Inflammatory macrophage treated with lipopolysaccharide for 1 hour (primary cell): ENCODE data around the gene ARRDC4.

Experiments
- DNase-seq, 2 donors: peaks; one replicate each; pipeline ENCODE4 v3.0.0-alpha.2; 2020 to 2022

The ARRDC4 gene

DNA sequence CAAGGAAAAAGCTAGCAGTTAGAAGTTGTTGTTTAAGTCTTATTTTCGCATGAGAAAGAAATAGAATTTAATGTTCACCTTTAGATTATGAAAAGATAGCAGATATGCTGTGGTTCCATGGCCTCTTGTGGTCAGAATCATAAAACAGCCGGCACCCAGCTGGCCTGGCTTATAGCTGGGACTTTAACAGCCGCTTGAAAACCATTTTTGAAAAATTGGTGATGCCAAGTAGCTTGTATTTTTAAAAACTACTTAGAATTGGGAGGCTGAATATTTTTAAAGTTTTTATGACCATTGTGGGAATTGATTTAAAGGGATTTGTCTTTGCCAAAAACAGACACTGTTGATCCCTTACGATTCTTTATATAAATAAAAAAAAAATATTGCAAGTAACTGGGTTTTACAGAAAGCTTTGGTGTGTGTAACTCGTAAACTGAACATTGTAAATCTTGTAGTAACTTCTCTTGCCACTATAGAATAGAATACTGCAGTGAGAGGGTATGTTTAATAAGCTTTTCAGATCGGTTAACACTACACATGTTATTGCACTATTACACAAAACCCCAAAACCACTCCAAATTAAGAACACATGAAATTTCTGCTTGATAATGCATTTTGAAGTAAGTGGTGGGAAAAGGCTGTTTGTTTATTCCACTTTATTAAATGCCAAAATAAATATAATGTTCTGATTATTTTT is 6.6 kb downstream of the ARRDC4 start:
- no peak for DNase-seq

- no peak for DNase-seq
Measured at GRCh38 chr15:97967881-97968280, 7.4 kb downstream of the ARRDC4 start.

DNA sequence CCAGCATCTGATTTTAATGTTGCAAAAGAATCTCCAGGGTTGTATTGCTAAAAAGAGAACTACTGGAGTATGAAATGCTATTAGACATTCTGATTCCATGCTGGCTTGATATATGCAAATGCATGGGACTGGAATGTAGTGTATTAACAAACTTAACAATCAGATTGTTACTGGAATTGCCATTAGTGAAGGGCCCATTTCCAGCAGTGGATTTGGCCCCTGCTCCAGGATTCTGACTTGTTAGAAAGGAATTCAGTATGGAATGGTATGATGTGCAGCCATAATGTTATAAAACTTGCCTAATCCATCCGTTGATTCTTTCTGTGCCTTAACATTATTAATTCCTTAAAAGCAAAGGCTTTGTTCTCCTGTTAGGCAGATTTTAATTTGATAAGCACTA is 7.9 kb downstream of the ARRDC4 start:
- no peak for DNase-seq

GRCh38 chr15:97972366-97972765 is 11.9 kb downstream of the ARRDC4 start:
- DNase-seq: no peak

DNA sequence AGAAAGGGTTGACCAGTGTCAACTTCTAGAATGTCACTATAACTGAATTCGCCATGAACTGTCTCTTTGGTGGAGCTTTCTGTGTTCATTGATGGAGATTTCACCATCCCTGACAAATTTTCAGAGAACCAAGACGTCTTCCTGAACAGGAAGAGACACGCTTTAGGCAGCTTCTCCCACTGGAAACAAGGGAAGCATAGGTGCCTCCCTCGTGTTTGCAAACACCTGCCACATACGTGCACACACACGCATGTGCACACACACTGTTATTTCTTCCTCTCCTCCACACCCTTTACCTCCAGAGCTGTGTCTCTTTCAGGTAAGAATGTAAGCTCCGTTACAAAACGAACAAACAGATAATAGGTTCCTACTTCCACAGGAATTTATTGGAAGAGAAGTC is 15.6 kb downstream of the ARRDC4 start:
- DNase-seq: no peak

GRCh38 chr15:97976766-97977503 is 16.4 kb downstream of the ARRDC4 start:
- DNase-seq: no peak

GRCh38 chr15:97977734-97978133 is 17.2 kb downstream of the ARRDC4 start:
- DNase-seq: no peak

- DNase-seq: no peak
Measured at GRCh38 chr15:97978401-97979139, 18.1 kb downstream of the ARRDC4 start.

- no peak for DNase-seq
Measured at GRCh38 chr15:97979140-97979520, 18.6 kb downstream of the ARRDC4 start.

GRCh38 chr15:97981058-97981457 is 20.6 kb downstream of the ARRDC4 start:
- DNase-seq: no peak

GRCh38 chr15:97981758-97982157 is 21.3 kb downstream of the ARRDC4 start:
- DNase-seq: no peak

DNA sequence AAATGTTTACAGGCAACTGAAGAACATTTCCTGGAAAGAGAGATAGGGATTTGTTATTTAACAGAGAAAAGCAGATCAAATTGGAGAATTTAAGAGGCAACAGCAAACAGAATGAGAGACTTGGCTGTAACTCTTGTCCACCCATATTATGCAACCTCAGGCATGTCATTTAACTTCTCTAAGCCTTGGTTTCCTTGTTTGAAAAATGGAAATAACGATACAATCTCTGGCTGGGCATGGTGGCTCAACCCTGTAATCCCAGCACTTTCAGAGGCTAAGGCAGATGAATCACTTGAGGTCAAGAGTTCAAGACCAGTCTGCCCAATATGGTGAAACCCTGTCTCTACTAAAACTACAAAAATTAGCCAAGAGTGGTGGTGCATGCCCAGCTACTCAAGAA is 23.7 kb downstream of the ARRDC4 start:
- DNase-seq: peak; percentile 85 to 87

GRCh38 chr15:97985979-97986378 is 25.5 kb downstream of the ARRDC4 start:
- peak; percentile 40 to 63 for DNase-seq

GRCh38 chr15:97986781-97987180 is 26.3 kb downstream of the ARRDC4 start:
- DNase-seq: no peak

GRCh38 chr15:97989299-97989698 is 28.8 kb downstream of the ARRDC4 start:
- DNase-seq: no peak

- DNase-seq: peak; percentile 44 to 83
Measured at GRCh38 chr15:97991972-97992541, 31.6 kb downstream of the ARRDC4 start.

GRCh38 chr15:97992823-97993222 is 32.3 kb downstream of the ARRDC4 start:
- peak; percentile 67 to 78 for DNase-seq

GRCh38 chr15:97993310-97993738 is 32.8 kb downstream of the ARRDC4 start:
- peak; percentile 58 to 78 for DNase-seq

DNA sequence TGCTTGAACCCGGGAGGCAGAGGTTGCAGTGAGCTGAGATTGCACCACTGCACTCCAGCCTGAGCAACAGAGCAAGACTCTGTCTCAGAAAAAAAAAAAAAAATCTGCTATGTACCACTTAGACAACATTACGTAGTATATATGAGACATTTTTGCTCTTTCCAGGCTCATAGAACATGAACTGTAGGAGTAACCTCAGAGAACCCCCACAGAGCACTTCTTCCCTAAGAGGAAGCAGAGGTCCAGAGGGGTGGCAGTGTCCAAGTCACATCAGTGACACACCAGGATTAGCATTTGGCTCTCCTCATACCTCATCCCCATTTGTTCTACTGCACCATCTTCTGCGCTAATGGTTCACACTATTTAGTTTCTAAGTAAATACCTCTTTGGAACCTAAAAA is 33.7 kb downstream of the ARRDC4 start:
- DNase-seq: peak; percentile 33 to 76

DNA sequence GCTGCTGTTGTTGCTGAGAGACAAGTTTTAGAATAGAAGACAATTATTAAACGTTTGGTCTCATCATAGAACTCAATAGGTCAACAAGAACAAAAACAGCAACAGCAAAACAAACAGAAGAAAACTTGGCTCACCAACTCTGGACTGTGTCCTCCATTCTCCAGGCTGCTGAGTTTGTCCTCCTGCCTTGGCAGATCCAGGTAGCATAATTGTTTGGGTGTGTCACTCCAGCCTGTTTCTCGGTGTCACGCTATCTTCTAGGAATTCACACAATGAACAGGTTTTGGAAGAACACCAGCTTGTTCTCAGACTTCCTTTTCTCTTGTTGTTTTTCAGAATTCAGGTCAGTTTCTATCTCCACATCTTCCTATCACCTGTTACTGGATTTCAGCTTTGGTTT is 34.7 kb downstream of the ARRDC4 start:
- DNase-seq: no peak

DNA sequence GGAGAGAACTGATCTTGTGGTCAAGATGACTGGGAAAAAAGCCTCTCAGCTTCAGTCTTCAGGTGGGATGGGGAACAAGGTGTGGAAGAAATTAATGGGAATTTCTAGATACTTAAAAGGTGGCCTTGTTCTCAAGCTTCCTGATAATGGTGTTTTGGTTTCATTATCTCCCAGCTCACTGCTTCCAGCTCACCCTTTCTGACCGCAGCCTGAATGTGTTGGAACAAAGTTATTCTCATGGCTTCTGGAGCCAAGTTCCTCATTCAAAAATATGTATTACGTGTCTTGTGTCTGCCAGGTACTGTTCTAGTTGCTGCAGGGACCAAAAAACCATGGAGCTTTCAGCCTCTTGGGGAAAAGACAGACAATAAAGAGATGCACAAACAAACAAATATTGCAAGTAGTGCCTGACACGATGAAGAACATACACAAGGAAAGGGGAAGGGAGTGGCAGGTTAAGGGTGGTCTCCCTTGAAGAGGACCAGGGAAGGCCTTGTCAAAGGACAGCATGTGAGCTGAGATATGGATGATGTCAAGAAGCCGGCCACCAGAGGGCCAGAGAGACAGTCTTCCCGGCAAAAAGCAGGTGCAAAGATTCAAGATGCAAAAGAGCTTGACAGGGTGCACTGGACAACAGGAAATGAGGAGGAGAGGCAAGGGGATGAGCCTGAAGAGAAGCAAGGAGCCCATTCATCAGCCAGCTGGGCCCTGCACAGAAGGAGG is 35.5 kb downstream of the ARRDC4 start:
- peak; percentile 52 to 56 for DNase-seq

- DNase-seq: no peak
Measured at GRCh38 chr15:97998307-97999071, 38.0 kb downstream of the ARRDC4 start.
